GM06990 (cell line): ENCODE data around the gene EVPL.
"Not testable (repeated sequence)": the region's sequence is repeated elsewhere in the genome, so short reads cannot be mapped to it uniquely, and the experiment has no call there.

Source experiments
- DNase-seq: peaks from one replicate; pipeline ENCODE4 v3.0.0-alpha.2; 2011; ENCODE audit not compliant: insufficient read length; ENCODE audit errors: extremely low read depth
- H3K27me3 ChIP-seq: replicated peaks from 2 replicates; pipeline ENCODE4 v1.6.0; 2011; ENCODE audit warnings: low read length; ENCODE audit not compliant: control insufficient read depth, insufficient read depth
- H3K36me3 ChIP-seq: 2 replicates; pipeline ENCODE4 v1.5.1; 2011; ENCODE audit warnings: low read length; ENCODE audit not compliant: control insufficient read depth, insufficient read depth
- H3K4me3 ChIP-seq: replicated peaks from 2 replicates; pipeline ENCODE4 v1.5.1; 2011; ENCODE audit warnings: low read depth, mild to moderate bottlenecking, control low read depth, low read length
- TF ChIP-seq, protein P1 (sequence below): IDR thresholded peaks from 2 replicates; pipeline ENCODE4 v1.5.1; 2011; ENCODE audit warnings: low read length, control low read depth, mild to moderate bottlenecking, inconsistent platforms; ENCODE audit not compliant: insufficient read depth, poor library complexity, severe bottlenecking

The EVPL gene

DNA sequence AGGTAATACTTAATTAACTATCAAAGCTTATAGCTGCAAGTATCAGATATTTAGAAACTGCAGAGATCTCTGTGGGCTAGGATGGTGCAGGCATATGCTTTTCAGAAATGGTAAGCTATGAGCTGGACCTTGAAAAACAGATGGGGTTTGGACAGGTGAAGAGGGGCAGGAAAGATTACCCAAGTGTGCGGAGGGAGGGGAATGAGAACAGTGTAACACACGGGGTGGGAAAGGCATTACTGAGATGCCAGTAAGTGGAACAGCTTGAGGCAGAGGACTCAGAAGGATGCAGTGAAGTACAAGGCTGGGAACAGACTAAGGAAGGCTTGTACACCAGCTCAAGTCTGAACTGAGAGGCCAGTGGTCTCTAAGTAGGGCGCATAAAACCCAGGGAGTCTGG, 22.1 kb upstream of the EVPL start:
- Histone ChIP-seq H3K36me3 (peaks cover 31% of the 10 kb centered on the region), H3K27me3 (no peaks in the 10 kb centered on the region), H3K4me3 (no peak overlapping the region)
- TF ChIP-seq, protein P1, sequence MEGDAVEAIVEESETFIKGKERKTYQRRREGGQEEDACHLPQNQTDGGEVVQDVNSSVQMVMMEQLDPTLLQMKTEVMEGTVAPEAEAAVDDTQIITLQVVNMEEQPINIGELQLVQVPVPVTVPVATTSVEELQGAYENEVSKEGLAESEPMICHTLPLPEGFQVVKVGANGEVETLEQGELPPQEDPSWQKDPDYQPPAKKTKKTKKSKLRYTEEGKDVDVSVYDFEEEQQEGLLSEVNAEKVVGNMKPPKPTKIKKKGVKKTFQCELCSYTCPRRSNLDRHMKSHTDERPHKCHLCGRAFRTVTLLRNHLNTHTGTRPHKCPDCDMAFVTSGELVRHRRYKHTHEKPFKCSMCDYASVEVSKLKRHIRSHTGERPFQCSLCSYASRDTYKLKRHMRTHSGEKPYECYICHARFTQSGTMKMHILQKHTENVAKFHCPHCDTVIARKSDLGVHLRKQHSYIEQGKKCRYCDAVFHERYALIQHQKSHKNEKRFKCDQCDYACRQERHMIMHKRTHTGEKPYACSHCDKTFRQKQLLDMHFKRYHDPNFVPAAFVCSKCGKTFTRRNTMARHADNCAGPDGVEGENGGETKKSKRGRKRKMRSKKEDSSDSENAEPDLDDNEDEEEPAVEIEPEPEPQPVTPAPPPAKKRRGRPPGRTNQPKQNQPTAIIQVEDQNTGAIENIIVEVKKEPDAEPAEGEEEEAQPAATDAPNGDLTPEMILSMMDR, result no peak
- no peak for DNase-seq

DNA sequence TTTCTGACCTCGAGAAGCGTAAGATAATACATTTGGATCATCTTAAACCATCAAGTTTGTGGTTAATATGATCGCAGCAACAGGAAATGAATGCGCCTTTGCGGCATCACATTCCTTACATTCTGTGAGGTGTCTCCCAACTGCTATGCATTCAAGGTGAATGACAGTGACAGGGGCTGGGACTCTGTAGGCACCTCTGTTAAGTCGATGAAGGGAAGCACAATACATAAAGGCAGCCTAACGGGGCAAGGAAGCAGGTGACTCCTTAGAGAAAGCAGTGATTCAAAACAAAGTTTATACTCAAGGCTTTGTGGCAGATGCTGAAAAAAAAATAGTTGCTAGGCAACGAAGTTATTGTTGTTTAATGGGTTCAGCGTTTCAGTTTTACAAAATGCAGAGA, 21.6 kb upstream of the EVPL start:
- Histone ChIP-seq H3K27me3 (no peaks in the 10 kb centered on the region), H3K36me3 (peaks cover 33% of the 10 kb centered on the region), H3K4me3 (no peak overlapping the region)
- TF ChIP-seq, protein P1, result no peak
- no peak for DNase-seq

DNA sequence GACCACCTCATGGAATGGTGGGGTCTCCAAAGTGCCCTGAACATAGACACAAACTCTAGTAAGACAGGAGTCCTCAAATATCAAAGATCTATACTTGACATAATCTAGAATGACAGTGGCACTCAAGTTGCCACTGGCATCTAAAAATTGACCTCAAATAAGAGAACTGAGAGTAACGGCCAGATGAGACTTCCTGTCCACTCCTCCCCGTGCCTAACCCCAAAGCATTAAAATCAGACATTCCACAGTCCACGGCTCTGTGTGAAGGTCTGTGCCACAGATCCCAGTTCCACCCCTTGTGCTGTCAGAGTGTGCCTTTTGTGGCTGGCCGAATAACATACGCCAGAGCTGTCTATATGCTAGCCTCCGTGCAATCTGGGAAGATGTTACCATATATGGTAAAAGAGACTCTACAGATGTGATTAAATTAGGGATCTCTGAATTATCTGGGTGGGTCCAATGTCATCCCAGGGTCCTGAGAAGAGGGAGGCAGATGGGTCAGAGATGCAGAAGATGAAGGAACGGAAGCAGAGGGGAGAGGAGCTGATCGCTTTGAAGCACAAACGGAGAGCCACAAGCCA, 21.0 kb upstream of the EVPL start:
- TF ChIP-seq, protein P1, result no peak
- Histone ChIP-seq H3K27me3 (no peaks in the 10 kb centered on the region), H3K36me3 (peaks cover 37% of the 10 kb centered on the region), H3K4me3 (no peak overlapping the region)
- DNase-seq, result no peak

DNA sequence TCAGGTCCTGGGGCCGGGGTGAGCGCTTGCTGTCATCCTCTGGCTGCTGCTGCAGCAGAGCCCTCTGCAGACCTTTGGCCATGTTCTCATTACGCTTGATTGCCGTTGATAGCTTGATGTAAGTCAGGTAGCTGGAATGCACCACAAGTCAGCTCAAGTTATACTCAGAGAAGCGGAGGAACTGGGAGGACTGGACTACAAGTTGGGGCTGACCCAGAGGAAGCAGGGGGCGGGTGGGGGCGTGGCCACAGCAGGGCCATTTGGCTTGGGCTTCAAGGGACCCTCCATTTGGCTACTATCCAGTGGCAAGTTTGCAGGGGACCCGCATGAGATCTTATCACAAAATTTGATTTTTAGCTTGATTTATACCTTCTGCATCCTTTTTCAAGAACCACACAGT, 19.0 kb upstream of the EVPL start:
- no peak for DNase-seq
- TF ChIP-seq, protein P1, result no peak
- peaks cover 50% of the 10 kb centered on the region for H3K36me3 ChIP-seq
- no peaks in the 10 kb centered on the region for H3K27me3 ChIP-seq
- H3K4me3 ChIP-seq, result no peak overlapping the region

DNA sequence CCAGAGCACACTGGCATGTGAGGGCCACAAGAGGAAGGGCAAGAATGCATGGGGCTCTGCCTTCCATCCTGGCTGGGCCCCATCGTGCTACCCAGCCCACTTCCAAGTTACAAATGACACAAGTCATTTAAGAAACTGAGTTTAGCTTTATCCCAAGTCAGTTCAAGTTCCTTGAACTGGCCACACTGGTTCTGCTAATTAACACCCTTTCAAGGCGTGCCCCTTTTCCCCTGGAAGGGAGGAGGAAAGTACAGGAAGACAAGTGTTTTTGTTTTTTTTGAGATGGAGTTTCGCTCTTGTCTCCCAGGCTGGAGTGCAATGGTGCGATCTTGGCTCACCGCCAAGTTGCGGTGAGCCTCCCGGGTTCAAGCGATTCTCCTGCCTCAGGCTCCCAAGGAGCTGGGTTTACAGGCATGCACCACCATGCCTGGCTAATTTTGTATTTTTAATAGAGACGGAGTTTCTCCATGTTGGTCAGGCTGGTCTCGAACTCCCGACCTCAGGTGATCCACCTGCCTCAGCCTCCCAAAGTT, 17.4 kb upstream of the EVPL start:
- not testable (repeated sequence) for DNase-seq, H3K27me3 ChIP-seq, H3K4me3 ChIP-seq
- H3K36me3 ChIP-seq, result peaks cover 54% of the 10 kb centered on the region

DNA sequence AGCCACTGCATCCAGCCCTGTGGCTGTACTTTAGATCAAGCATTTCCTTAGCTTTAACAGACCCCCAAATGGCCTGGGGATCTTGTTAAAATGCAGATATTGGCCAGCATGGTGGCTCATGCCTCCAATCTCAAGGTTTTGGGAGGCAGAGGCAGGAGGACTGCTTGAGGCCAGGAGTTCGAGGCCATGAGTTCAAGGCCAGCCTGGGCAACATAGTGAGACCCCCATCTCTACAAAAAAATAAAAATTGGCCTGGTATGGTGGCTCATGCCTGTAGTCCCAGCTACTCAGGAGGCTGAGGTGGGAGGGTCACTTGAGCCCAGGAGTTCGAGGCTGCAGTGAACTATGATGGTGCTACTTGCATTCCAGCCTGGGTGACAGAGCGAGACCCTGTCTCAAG, 15.8 kb upstream of the EVPL start:
- H3K27me3 ChIP-seq, DNase-seq, H3K4me3 ChIP-seq: not testable (repeated sequence)
- peaks cover 50% of the 10 kb centered on the region for H3K36me3 ChIP-seq

DNA sequence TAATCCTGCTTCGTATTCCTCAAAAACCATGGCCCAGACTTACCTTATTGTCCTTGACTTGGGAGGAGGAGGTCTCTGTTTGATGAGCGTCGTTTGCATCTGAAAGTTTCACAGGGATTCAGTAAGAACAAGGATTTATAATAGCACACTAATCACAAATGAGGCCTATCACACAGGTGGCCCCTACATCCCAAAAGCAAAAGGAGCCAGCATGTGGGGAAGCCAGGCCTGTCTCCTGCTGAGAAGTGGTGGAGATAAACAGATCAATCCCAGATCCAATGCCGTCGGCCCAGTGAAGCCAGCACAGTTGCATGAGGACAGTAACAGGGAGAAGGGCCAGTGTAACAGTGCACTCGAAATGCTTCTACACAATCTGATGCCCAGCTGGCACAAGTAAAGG, 13.3 kb upstream of the EVPL start:
- H3K27me3 ChIP-seq, result no peaks in the 10 kb centered on the region
- DNase-seq, result no peak
- H3K36me3 ChIP-seq, result peaks cover 41% of the 10 kb centered on the region
- H3K4me3 ChIP-seq, result no peak overlapping the region
- TF ChIP-seq, protein P1, result no peak
